ENCODE measurements around the gene ABCG5. TPM values are rescaled to one million over a fixed set of nuclear protein-coding genes. Genes with fewer than 3 reads are reported as not detected.

ABCG5 gene
- polyA plus RNA-seq, 1 donor (not counting 4 experiments of a cell fraction or from before 2014, with no cell fraction given): not detected

- H4K20me1 ChIP-seq (ENCODE audit: control insufficient read depth, extremely low read depth, insufficient read depth, low read length): no peaks in the 10 kb centered on the region
- H3K9me3 ChIP-seq (ENCODE audit: control insufficient read depth, low read depth, low read length): no peaks in the 10 kb centered on the region
- no peaks in the 10 kb centered on the region for H3K79me2 ChIP-seq (ENCODE audit: control insufficient read depth, insufficient read depth, low read length)
- DNase-seq (ENCODE audit: low read depth, low spot score): no peak
- TF ChIP-seq, protein P1, sequence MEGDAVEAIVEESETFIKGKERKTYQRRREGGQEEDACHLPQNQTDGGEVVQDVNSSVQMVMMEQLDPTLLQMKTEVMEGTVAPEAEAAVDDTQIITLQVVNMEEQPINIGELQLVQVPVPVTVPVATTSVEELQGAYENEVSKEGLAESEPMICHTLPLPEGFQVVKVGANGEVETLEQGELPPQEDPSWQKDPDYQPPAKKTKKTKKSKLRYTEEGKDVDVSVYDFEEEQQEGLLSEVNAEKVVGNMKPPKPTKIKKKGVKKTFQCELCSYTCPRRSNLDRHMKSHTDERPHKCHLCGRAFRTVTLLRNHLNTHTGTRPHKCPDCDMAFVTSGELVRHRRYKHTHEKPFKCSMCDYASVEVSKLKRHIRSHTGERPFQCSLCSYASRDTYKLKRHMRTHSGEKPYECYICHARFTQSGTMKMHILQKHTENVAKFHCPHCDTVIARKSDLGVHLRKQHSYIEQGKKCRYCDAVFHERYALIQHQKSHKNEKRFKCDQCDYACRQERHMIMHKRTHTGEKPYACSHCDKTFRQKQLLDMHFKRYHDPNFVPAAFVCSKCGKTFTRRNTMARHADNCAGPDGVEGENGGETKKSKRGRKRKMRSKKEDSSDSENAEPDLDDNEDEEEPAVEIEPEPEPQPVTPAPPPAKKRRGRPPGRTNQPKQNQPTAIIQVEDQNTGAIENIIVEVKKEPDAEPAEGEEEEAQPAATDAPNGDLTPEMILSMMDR (optimal IDR thresholded peaks at IDR 0.05 in 1 of 3, IDR thresholded peaks at IDR 0.05 in 1 of 3, conservative IDR thresholded peaks at IDR 0.05 in 1 of 3; ENCODE audit: extremely low read depth in 1 of 3, insufficient read depth in 2 of 3, low read length in 3 of 3): no peak
- no peak overlapping the region for H2AFZ ChIP-seq (ENCODE audit: control insufficient read depth, low read length)
- no peak overlapping the region for H3K4me2 ChIP-seq (ENCODE audit: control insufficient read depth, extremely low read depth, insufficient read depth, low read depth, low read length)
- H3K9me1 ChIP-seq (ENCODE audit: control insufficient read depth, extremely low read depth, insufficient read depth, low read length): no peaks in the 10 kb centered on the region
- no peak overlapping the region for H3K4me3 ChIP-seq (ENCODE audit: control insufficient read depth in 2 of 3, extremely low read depth in 1 of 3, insufficient read depth in 2 of 3, low read depth in 1 of 3, low read length in 3 of 3)
- H3K27me3 ChIP-seq (ENCODE audit: control insufficient read depth, extremely low read depth, insufficient read depth, low read length): no peaks in the 10 kb centered on the region
- dilution Hi-C loops (cut with MboI; ENCODE audit: extremely low pct_ligation_motif_present, low sequenced_read_pairs): no loop called here
- H3K36me3 ChIP-seq (ENCODE audit: control insufficient read depth in 2 of 2, extremely low read depth in 1 of 2, insufficient read depth in 2 of 2, low read length in 2 of 2): peaks cover 3 to 12% of the 10 kb centered on the region in 2 experiments
- H3K27ac ChIP-seq (ENCODE audit: control insufficient read depth, insufficient read depth, low read length): no peak overlapping the region
- H3K9ac ChIP-seq (ENCODE audit: control insufficient read depth, extremely low read depth, insufficient read depth, low read length): no peak overlapping the region
- FAIRE-seq: no peak
- H3K4me1 ChIP-seq (ENCODE audit: control insufficient read depth, extremely low read depth, insufficient read depth, low read length): no peaks in the 10 kb centered on the region
These were observed 47.4 kb downstream of the ABCG5 start for GRCh38 chr2:43791035-43791765.

DNA sequence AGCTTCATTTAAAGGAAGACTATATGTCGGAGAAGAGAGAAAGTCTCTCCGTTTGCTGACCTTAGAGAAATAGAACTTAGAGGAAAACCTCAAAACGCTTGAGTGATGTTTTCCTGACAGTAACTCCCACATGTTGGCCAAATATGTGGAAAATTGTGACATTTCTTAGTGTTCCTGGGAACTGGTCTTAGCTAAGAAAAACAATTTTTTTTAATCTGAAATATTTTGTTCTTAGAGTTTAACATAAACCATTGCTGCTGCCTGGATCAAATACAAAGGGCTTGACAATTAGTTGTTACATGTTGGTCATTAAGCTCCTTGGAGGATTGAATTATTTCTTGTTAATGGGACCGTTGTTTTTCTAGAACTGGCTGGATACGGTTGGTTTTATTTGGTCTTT lies 48.5 kb downstream of the ABCG5 start:
- Histone ChIP-seq H3K27me3 (ENCODE audit: control insufficient read depth, extremely low read depth, insufficient read depth, low read length) (no peaks in the 10 kb centered on the region), H3K79me2 (ENCODE audit: control insufficient read depth, insufficient read depth, low read length) (no peaks in the 10 kb centered on the region), H3K9me3 (ENCODE audit: control insufficient read depth, low read depth, low read length) (no peaks in the 10 kb centered on the region), H3K36me3 (ENCODE audit: control insufficient read depth in 2 of 2, extremely low read depth in 1 of 2, insufficient read depth in 2 of 2, low read length in 2 of 2) (peaks cover 3 to 12% of the 10 kb centered on the region in 2 experiments), H3K27ac (ENCODE audit: control insufficient read depth, insufficient read depth, low read length) (no peak overlapping the region), H3K9ac (ENCODE audit: control insufficient read depth, extremely low read depth, insufficient read depth, low read length) (no peak overlapping the region), H4K20me1 (ENCODE audit: control insufficient read depth, extremely low read depth, insufficient read depth, low read length) (no peaks in the 10 kb centered on the region), H2AFZ (ENCODE audit: control insufficient read depth, low read length) (no peak overlapping the region), H3K4me2 (ENCODE audit: control insufficient read depth, extremely low read depth, insufficient read depth, low read depth, low read length) (no peak overlapping the region), H3K9me1 (ENCODE audit: control insufficient read depth, extremely low read depth, insufficient read depth, low read length) (no peaks in the 10 kb centered on the region), H3K4me3 (ENCODE audit: control insufficient read depth in 2 of 3, extremely low read depth in 1 of 3, insufficient read depth in 2 of 3, low read depth in 1 of 3, low read length in 3 of 3) (no peak overlapping the region), H3K4me1 (ENCODE audit: control insufficient read depth, extremely low read depth, insufficient read depth, low read length) (no peaks in the 10 kb centered on the region)
- dilution Hi-C loops (cut with MboI; ENCODE audit: extremely low pct_ligation_motif_present, low sequenced_read_pairs): no loop called here
- FAIRE-seq (no peak), DNase-seq (ENCODE audit: low read depth, low spot score) (no peak)
- TF ChIP-seq, protein P1 (optimal IDR thresholded peaks at IDR 0.05 in 1 of 3, IDR thresholded peaks at IDR 0.05 in 1 of 3, conservative IDR thresholded peaks at IDR 0.05 in 1 of 3; ENCODE audit: extremely low read depth in 1 of 3, insufficient read depth in 2 of 3, low read length in 3 of 3): no peak
- TF ChIP-seq EZH2 (IDR thresholded peaks at IDR 0.05; ENCODE audit: low read length): no peak
